Astrocyte (in vitro differentiated cells and primary cell): Measurements from ENCODE around the gene ATP1B2. TPM values are rescaled to one million over a fixed set of nuclear protein-coding genes. Genes with fewer than 3 reads are reported as not detected.
"Not testable (repeated sequence)": the region's sequence is repeated elsewhere in the genome, so short reads cannot be mapped to it uniquely, and the experiment has no call there.

Experiments used
- DNase-seq: peaks from one replicate; pipeline ENCODE4 v3.0.0-alpha.2; 2010; ENCODE audit warnings: low read depth
- FAIRE-seq: peaks from 2 replicates; lab custom pipeline; 2011; peaks lifted over from hg19 to GRCh38; lab: Jason Lieb, UNC
- H2AFZ ChIP-seq: 2 replicates; pipeline ENCODE4 v1.6.0; 2012; ENCODE audit warnings: low read depth, low read length, inconsistent platforms
- H3K27ac ChIP-seq: 2 replicates; pipeline ENCODE4 v1.5.1; 2011; ENCODE audit warnings: low read depth, low read length, inconsistent platforms
- H3K27me3 ChIP-seq: 2 replicates; pipeline ENCODE4 v1.6.0; 2011; ENCODE audit warnings: low read length, inconsistent platforms; ENCODE audit not compliant: insufficient read depth
- H3K36me3 ChIP-seq: 2 replicates; pipeline ENCODE4 v1.5.1; 2011; ENCODE audit warnings: low read length, inconsistent platforms; ENCODE audit not compliant: insufficient read depth
- H3K4me1 ChIP-seq: 2 replicates; pipeline ENCODE4 v1.5.1; 2011; ENCODE audit warnings: low read length, inconsistent platforms; ENCODE audit not compliant: insufficient read depth
- H3K4me2 ChIP-seq: 2 replicates; pipeline ENCODE4 v1.6.0; 2012; ENCODE audit warnings: low read length, inconsistent platforms
- H3K4me3 ChIP-seq: 2 replicates; pipeline ENCODE4 v1.5.1; 2011; ENCODE audit warnings: low read depth, mild to moderate bottlenecking, low read length, inconsistent platforms; ENCODE audit not compliant: insufficient read depth
- H3K79me2 ChIP-seq: 2 replicates; pipeline ENCODE4 v1.6.0; 2012; ENCODE audit warnings: mild to moderate bottlenecking, low read length, inconsistent platforms; ENCODE audit not compliant: insufficient read depth
- H3K9ac ChIP-seq: 2 replicates; pipeline ENCODE4 v1.6.0; 2012; ENCODE audit warnings: mild to moderate bottlenecking, low read length, inconsistent platforms
- H3K9me3 ChIP-seq: 2 replicates; pipeline ENCODE4 v1.5.1; 2012; ENCODE audit warnings: low read depth, mild to moderate bottlenecking, low read length, inconsistent platforms; ENCODE audit not compliant: insufficient read depth
- H4K20me1 ChIP-seq: 2 replicates; pipeline ENCODE4 v1.6.0; 2012; ENCODE audit warnings: low read length, inconsistent platforms; ENCODE audit not compliant: insufficient read depth
- H3K27ac Mint-ChIP-seq: one replicate; pipeline ENCODE4 v1.8.0; 2021; ENCODE audit warnings: mild to moderate bottlenecking, mixed read lengths; ENCODE audit not compliant: unreplicated experiment
- H3K27me3 Mint-ChIP-seq: one replicate; pipeline ENCODE4 v1.8.0; 2021; ENCODE audit warnings: low read depth, mixed read lengths; ENCODE audit not compliant: unreplicated experiment
- H3K36me3 Mint-ChIP-seq: one replicate; pipeline ENCODE4 v1.8.0; 2021; ENCODE audit warnings: low read depth, mixed read lengths; ENCODE audit not compliant: unreplicated experiment
- H3K4me1 Mint-ChIP-seq: one replicate; pipeline ENCODE4 v1.8.0; 2021; ENCODE audit warnings: low read depth, mixed read lengths; ENCODE audit not compliant: unreplicated experiment
- H3K4me3 Mint-ChIP-seq: one replicate; pipeline ENCODE4 v1.8.0; 2021; ENCODE audit warnings: mild to moderate bottlenecking, moderate library complexity, mixed read lengths; ENCODE audit not compliant: unreplicated experiment
- H3K9me3 Mint-ChIP-seq: one replicate; pipeline ENCODE4 v1.8.0; 2021; ENCODE audit warnings: mild to moderate bottlenecking, mixed read lengths; ENCODE audit not compliant: unreplicated experiment
- EZH2 ChIP-seq: IDR thresholded peaks from 2 replicates; pipeline ENCODE4 v1.6.1; 2012; ENCODE audit warnings: mild to moderate bottlenecking, low read length, inconsistent platforms; ENCODE audit not compliant: insufficient read depth
- total RNA-seq: library from RNA; stranded (reverse); gene quantifications from 2 replicates; pipeline ENCODE4 v1.2.1, GENCODE V29; 2021
- TF ChIP-seq, protein P1 (sequence below): IDR thresholded peaks from 2 replicates; pipeline ENCODE4 v1.5.1; 2011; ENCODE audit warnings: low read depth, mild to moderate bottlenecking, inconsistent platforms, low read length, moderate library complexity; ENCODE audit not compliant: insufficient read depth

The ATP1B2 gene
- total RNA-seq, 1 donor from 2014 or later, result 0.89 TPM

DNA sequence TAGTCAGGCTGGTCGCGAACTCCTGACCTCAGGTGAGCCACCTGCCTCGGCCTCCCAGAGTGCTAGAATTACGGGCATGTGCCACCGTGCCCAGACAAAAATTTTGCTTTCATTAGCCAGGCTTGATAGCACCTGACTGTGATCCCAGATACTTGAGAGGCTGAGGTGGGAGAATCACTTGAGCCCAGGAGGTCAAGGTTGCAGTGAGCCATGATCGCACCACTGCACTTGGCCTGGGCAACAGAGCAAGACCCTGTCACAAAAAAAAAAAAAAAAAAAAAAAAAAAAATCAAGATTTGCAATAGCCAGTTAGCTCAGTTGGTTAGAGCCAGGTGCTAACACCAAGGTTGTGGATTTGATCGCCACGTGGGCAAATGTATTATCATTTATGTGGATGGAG, 29.9 kb upstream of the ATP1B2 start:
- H3K4me1 ChIP-seq, result no peaks in the 10 kb centered on the region
- H3K9ac ChIP-seq, result no peak overlapping the region
- no peak overlapping the region for H3K4me3 ChIP-seq
- Mint-ChIP-seq H3K4me1 (no peaks in the 10 kb centered on the region), H3K4me3 (no peak overlapping the region), H3K9me3 (no peaks in the 10 kb centered on the region), H3K36me3 (no peaks in the 10 kb centered on the region), H3K27me3 (no peaks in the 10 kb centered on the region), H3K27ac (no peak overlapping the region)
- TF ChIP-seq, protein P1, sequence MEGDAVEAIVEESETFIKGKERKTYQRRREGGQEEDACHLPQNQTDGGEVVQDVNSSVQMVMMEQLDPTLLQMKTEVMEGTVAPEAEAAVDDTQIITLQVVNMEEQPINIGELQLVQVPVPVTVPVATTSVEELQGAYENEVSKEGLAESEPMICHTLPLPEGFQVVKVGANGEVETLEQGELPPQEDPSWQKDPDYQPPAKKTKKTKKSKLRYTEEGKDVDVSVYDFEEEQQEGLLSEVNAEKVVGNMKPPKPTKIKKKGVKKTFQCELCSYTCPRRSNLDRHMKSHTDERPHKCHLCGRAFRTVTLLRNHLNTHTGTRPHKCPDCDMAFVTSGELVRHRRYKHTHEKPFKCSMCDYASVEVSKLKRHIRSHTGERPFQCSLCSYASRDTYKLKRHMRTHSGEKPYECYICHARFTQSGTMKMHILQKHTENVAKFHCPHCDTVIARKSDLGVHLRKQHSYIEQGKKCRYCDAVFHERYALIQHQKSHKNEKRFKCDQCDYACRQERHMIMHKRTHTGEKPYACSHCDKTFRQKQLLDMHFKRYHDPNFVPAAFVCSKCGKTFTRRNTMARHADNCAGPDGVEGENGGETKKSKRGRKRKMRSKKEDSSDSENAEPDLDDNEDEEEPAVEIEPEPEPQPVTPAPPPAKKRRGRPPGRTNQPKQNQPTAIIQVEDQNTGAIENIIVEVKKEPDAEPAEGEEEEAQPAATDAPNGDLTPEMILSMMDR, result no peak
- TF ChIP-seq EZH2, result no peak
- no peaks in the 10 kb centered on the region for H3K36me3 ChIP-seq
- no peaks in the 10 kb centered on the region for H3K27me3 ChIP-seq
- H3K4me2 ChIP-seq, result no peak overlapping the region
- no peaks in the 10 kb centered on the region for H3K9me3 ChIP-seq
- DNase-seq (no peak), FAIRE-seq (no peak)
- no peaks in the 10 kb centered on the region for H3K79me2 ChIP-seq
- no peak overlapping the region for H3K27ac ChIP-seq
- H4K20me1 ChIP-seq, result no peaks in the 10 kb centered on the region
- H2AFZ ChIP-seq, result no peak overlapping the region

DNA sequence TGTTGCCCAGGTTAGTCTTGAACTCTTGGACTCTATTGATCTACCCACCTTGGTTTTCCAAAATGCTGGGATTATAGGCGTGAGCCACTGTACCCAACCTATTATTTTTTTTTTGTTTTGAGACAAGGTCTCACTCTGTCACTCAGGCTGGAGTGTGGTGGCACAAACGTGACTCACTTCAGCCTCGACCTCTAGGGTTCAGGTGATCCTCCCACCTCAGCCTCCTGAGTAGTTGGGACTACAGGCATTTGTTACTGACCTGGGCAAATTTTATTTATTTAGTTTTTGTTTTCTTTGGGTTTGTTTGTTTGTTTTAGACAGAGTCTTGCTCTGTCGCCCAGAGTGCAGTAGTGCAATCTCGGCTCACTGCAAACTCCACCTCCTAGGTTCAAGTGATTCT, 27.1 kb upstream of the ATP1B2 start:
- H3K4me1 ChIP-seq, result peaks cover 6% of the 10 kb centered on the region
- Mint-ChIP-seq H3K4me3 (no peak overlapping the region), H3K9me3 (no peaks in the 10 kb centered on the region), H3K27me3 (no peaks in the 10 kb centered on the region), H3K36me3 (peaks cover 4% of the 10 kb centered on the region), H3K27ac (no peak overlapping the region), H3K4me1 (no peaks in the 10 kb centered on the region)
- no peak for FAIRE-seq
- no peak for DNase-seq
- no peak overlapping the region for H3K4me3 ChIP-seq
- peaks cover 6% of the 10 kb centered on the region for H4K20me1 ChIP-seq
- H3K27me3 ChIP-seq, result no peaks in the 10 kb centered on the region
- H3K9ac ChIP-seq, result no peak overlapping the region
- no peaks in the 10 kb centered on the region for H3K9me3 ChIP-seq
- H3K4me2 ChIP-seq, result no peak overlapping the region
- peaks cover 10% of the 10 kb centered on the region for H3K79me2 ChIP-seq
- no peak overlapping the region for H2AFZ ChIP-seq
- TF ChIP-seq EZH2, result no peak
- TF ChIP-seq, protein P1, result no peak
- no peak overlapping the region for H3K27ac ChIP-seq
- H3K36me3 ChIP-seq, result no peaks in the 10 kb centered on the region

DNA sequence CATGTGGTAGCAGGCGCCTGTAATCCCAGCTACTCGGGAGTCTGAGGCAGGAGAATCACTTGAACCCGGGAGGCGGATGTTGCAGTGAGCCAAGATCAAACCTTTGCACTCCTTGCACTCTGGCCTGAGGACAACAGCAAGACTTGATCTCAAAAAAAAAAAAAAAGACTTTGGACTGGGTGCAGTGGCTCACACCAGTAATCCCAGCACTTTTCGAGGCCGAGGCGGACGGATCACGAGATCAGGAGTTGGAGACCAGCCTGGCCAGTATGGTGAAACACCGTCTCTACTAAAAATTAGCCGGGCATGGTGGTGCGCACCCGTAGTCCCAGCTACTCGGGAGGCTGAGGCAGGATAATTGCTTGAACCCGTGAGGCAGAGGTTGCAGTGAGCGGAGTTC, 25.0 kb upstream of the ATP1B2 start:
- not testable (repeated sequence) for H3K27ac Mint-ChIP-seq, H3K27me3 Mint-ChIP-seq, H3K9me3 Mint-ChIP-seq, H4K20me1 ChIP-seq, H3K36me3 Mint-ChIP-seq, H2AFZ ChIP-seq, FAIRE-seq, H3K4me1 ChIP-seq, H3K27me3 ChIP-seq, H3K27ac ChIP-seq, H3K4me1 Mint-ChIP-seq, H3K4me2 ChIP-seq, DNase-seq, H3K9me3 ChIP-seq, H3K4me3 ChIP-seq, H3K36me3 ChIP-seq, H3K9ac ChIP-seq
- H3K4me3 Mint-ChIP-seq, result peak overlapping the region; percentile 54
- H3K79me2 ChIP-seq, result peaks cover 10% of the 10 kb centered on the region
